OCI-LY1 (cell line): ENCODE results near the gene DLK1.

Source experiments
- H2AFZ ChIP-seq: fragments of 200-600 bp; sonication (generic), shearing (Covaris generic); 2 replicates; pipeline ENCODE4 v1.6.0; 2014; ENCODE audit warnings: antibody characterized with exemption, mild to moderate bottlenecking, low read length
- H3F3A ChIP-seq: fragments of 200-600 bp; sonication (generic), shearing (Covaris generic); 2 replicates; pipeline ENCODE4 v1.6.0; 2014; ENCODE audit warnings: mild to moderate bottlenecking, antibody characterized with exemption, low read length, moderate library complexity; ENCODE audit not compliant: insufficient read depth
- H3K27ac ChIP-seq: fragments of 200-600 bp; sonication (generic); 2 replicates; pipeline ENCODE4 v1.5.1; 2014; ENCODE audit warnings: low read length, mixed run types, mild to moderate bottlenecking, low read depth; ENCODE audit not compliant: poor library complexity, severe bottlenecking
- H3K27me3 ChIP-seq: fragments of 200-600 bp; sonication (generic); 2 replicates; pipeline ENCODE4 v1.6.0; 2014; ENCODE audit warnings: antibody characterized with exemption, mild to moderate bottlenecking, low read length, moderate library complexity; ENCODE audit not compliant: insufficient read depth
- H3K36me3 ChIP-seq: fragments of 200-600 bp; sonication (generic); 2 replicates; pipeline ENCODE4 v1.6.1; 2014; ENCODE audit warnings: mild to moderate bottlenecking, antibody characterized with exemption, low read length, moderate library complexity, mixed read lengths; ENCODE audit not compliant: insufficient read depth
- H3K4me1 ChIP-seq: fragments of 200-600 bp; sonication (generic); 2 replicates; pipeline ENCODE4 v1.5.1; 2014; ENCODE audit warnings: mild to moderate bottlenecking, low read length, moderate library complexity; ENCODE audit not compliant: insufficient read depth, severe bottlenecking
- H3K4me2 ChIP-seq: fragments of 200-600 bp; sonication (generic), shearing (Covaris generic); 2 replicates; pipeline ENCODE4 v1.6.1; 2014; ENCODE audit warnings: low read length
- H3K4me3 ChIP-seq: fragments of 200-600 bp; sonication (generic); 2 replicates; pipeline ENCODE4 v1.5.1; 2014; ENCODE audit warnings: low read length, low read depth, mild to moderate bottlenecking, mixed read lengths; ENCODE audit not compliant: poor library complexity, severe bottlenecking
- H3K79me2 ChIP-seq: fragments of 200-600 bp; shearing (Covaris generic); 2 replicates; pipeline ENCODE4 v1.6.1; 2016; ENCODE audit warnings: mixed run types, low read length, mixed read lengths; ENCODE audit not compliant: insufficient read depth
- H3K9ac ChIP-seq: fragments of 200-600 bp; sonication (generic), shearing (Covaris generic); 2 replicates; pipeline ENCODE4 v1.6.1; 2014; ENCODE audit warnings: mild to moderate bottlenecking, low read length, mixed read lengths
- H3K9me2 ChIP-seq: fragments of 200-600 bp; sonication (generic), shearing (Covaris generic); 2 replicates; pipeline ENCODE4 v1.6.1; 2014; ENCODE audit warnings: low read depth, mild to moderate bottlenecking, low read length, mixed read lengths
- H3K9me3 ChIP-seq: fragments of 200-600 bp; shearing (Covaris generic); 2 replicates; pipeline ENCODE4 v1.6.1; 2014; ENCODE audit warnings: low read length, mixed read lengths
- H4K20me1 ChIP-seq: fragments of 200-600 bp; sonication (generic), shearing (Covaris generic); 2 replicates; pipeline ENCODE4 v1.6.0; 2016; ENCODE audit warnings: mild to moderate bottlenecking, low read length; ENCODE audit not compliant: insufficient read depth
- CTCF ChIP-seq: fragments of 200-600 bp; sonication (generic), shearing (Covaris generic); IDR thresholded peaks from 2 replicates; pipeline ENCODE4 v1.5.1; 2017; ENCODE audit warnings: mild to moderate bottlenecking, antibody characterized with exemption, low read length, moderate library complexity, mixed read lengths
- EZH2 ChIP-seq: fragments of 200-600 bp; sonication (generic), shearing (Covaris generic); IDR thresholded peaks from 2 replicates; pipeline ENCODE4 v1.8.0; 2017; ENCODE audit warnings: borderline replicate concordance, mixed run types, mild to moderate bottlenecking, antibody characterized with exemption, low read length, moderate library complexity, mixed read lengths

The DLK1 gene

GRCh38 chr14:100686858-100687257 is 39.8 kb upstream of the DLK1 start:
- no peak for TF ChIP-seq CTCF
- no peak for TF ChIP-seq EZH2
- no peak overlapping the region for H2AFZ ChIP-seq
- H3K9me2 ChIP-seq, result no peaks in the 10 kb centered on the region
- H3K79me2 ChIP-seq, result no peaks in the 10 kb centered on the region
- H3K4me1 ChIP-seq, result no peaks in the 10 kb centered on the region
- no peak overlapping the region for H3K9ac ChIP-seq
- no peaks in the 10 kb centered on the region for H3F3A ChIP-seq
- no peaks in the 10 kb centered on the region for H4K20me1 ChIP-seq
- H3K27me3 ChIP-seq, result no peaks in the 10 kb centered on the region
- H3K4me3 ChIP-seq, result no peak overlapping the region
- H3K4me2 ChIP-seq, result no peak overlapping the region
- H3K9me3 ChIP-seq, result no peaks in the 10 kb centered on the region
- no peaks in the 10 kb centered on the region for H3K36me3 ChIP-seq
- H3K27ac ChIP-seq, result no peak overlapping the region

GRCh38 chr14:100687386-100687785 is 39.3 kb upstream of the DLK1 start:
- H3K4me1 ChIP-seq, result no peaks in the 10 kb centered on the region
- no peak overlapping the region for H3K9ac ChIP-seq
- no peak overlapping the region for H2AFZ ChIP-seq
- no peaks in the 10 kb centered on the region for H4K20me1 ChIP-seq
- H3K4me2 ChIP-seq, result no peak overlapping the region
- H3K27me3 ChIP-seq, result no peaks in the 10 kb centered on the region
- TF ChIP-seq CTCF, result no peak
- TF ChIP-seq EZH2, result no peak
- no peaks in the 10 kb centered on the region for H3F3A ChIP-seq
- no peak overlapping the region for H3K27ac ChIP-seq
- H3K36me3 ChIP-seq, result no peaks in the 10 kb centered on the region
- H3K79me2 ChIP-seq, result no peaks in the 10 kb centered on the region
- H3K4me3 ChIP-seq, result no peak overlapping the region
- no peaks in the 10 kb centered on the region for H3K9me3 ChIP-seq
- no peaks in the 10 kb centered on the region for H3K9me2 ChIP-seq

GRCh38 chr14:100688051-100688450 is 38.6 kb upstream of the DLK1 start:
- Histone ChIP-seq H3K36me3 (no peaks in the 10 kb centered on the region), H3K4me3 (no peak overlapping the region), H3K27ac (no peak overlapping the region), H3K4me1 (no peaks in the 10 kb centered on the region), H3F3A (no peaks in the 10 kb centered on the region), H3K79me2 (no peaks in the 10 kb centered on the region), H3K9ac (no peak overlapping the region), H3K4me2 (no peak overlapping the region), H2AFZ (no peak overlapping the region), H4K20me1 (no peaks in the 10 kb centered on the region), H3K27me3 (no peaks in the 10 kb centered on the region), H3K9me2 (no peaks in the 10 kb centered on the region), H3K9me3 (no peaks in the 10 kb centered on the region)
- TF ChIP-seq EZH2 (no peak), CTCF (no peak)
